Stomach (tissue), 9 donors: Measurements from ENCODE around the gene LSM12. TPM values are rescaled to one million over a fixed set of nuclear protein-coding genes. Genes with fewer than 3 reads are reported as not detected.
"Not testable (repeated sequence)": the region's sequence is repeated elsewhere in the genome, so short reads cannot be mapped to it uniquely, and the experiment has no call there.

Source experiments
- DNase-seq, 2 donors: peaks; one replicate each; pipeline versions ENCODE4 v3.0.0 to v3.0.0-alpha.2; 2013 to 2019
- H3K27ac ChIP-seq, 5 donors: fragments of 200-600 bp in 4 of 5; sonication (generic) in 4 of 5; one replicate each; pipeline ENCODE4 v1.5.1; 2013 to 2019; ENCODE audit warnings: mild to moderate bottlenecking in 1 of 5, moderate library complexity in 1 of 5
- H3K27me3 ChIP-seq, 3 donors: fragments of 200-600 bp; sonication (generic); one replicate each; pipeline ENCODE4 v1.5.1; 2017 to 2019; ENCODE audit warnings: mixed run types in 1 of 3
- H3K36me3 ChIP-seq, 4 donors: fragments of 200-600 bp; sonication (generic); 1 replicate in 3 of 4; 2 replicates in 1 of 4; pipeline ENCODE4 v1.5.1; 2016 to 2019
- H3K4me1 ChIP-seq, 4 donors: fragments of 200-600 bp; sonication (generic); one replicate each; pipeline ENCODE4 v1.5.1; 2016 to 2019
- H3K4me3 ChIP-seq, 4 donors: fragments of 200-600 bp; sonication (generic) in 3 of 4; one replicate each; pipeline ENCODE4 v1.5.1; 2016 to 2019; ENCODE audit warnings: mild to moderate bottlenecking in 1 of 4
- H3K9me3 ChIP-seq, 4 donors: fragments of 200-600 bp; sonication (generic); one replicate each; pipeline ENCODE4 v1.5.1; 2016 to 2019
- CTCF ChIP-seq, 7 experiments: fragments of 450-650 bp in 4 of 7; fragments of 200-600 bp in 3 of 7; sonication (generic) in 3 of 7; IDR thresholded peaks; one replicate each; pipeline ENCODE4 v1.5.1; 2016 to 2019; ENCODE audit warnings: antibody characterized with exemption in 7 of 7, control low read depth in 2 of 7, mild to moderate bottlenecking in 1 of 7
- EP300 ChIP-seq: sonication (generic); formaldehyde crosslinking; IDR thresholded peaks from one replicate; pipeline ENCODE4 v1.6.1; 2017; ENCODE audit warnings: antibody characterized with exemption
- POLR2A ChIP-seq, 4 donors: fragments of 450-650 bp; IDR thresholded peaks; one replicate each; pipeline ENCODE4 v1.6.1; 2016; ENCODE audit warnings: antibody characterized with exemption in 4 of 4, control low read depth in 2 of 4, mild to moderate bottlenecking in 1 of 4, moderate library complexity in 1 of 4
- POLR2AphosphoS5 ChIP-seq, 3 donors: sonication (generic); formaldehyde crosslinking; IDR thresholded peaks; one replicate each; pipeline ENCODE4 v1.6.1; 2016; ENCODE audit warnings: antibody characterized with exemption in 3 of 3
- WGBS, 5 donors: extraction: QIAGEN DNeasy Blood & Tissue Kit in 3 of 5; methylation state at CpG; one replicate each; pipeline versions ENCODE4 v1.1.5 to v1.1.7; 2013 to 2018; 5-methylcytosine and 5-hydroxymethylcytosine counted together
- intact Hi-C: fragments of 100-400 bp; cut with DNase I; formaldehyde crosslinking; loops from one replicate; pipeline ENCODE4 v1.15.1; 2023; ENCODE audit warnings: low total_unique reads
- polyA plus RNA-seq, 3 donors: library from polyadenylated mRNA; stranded (reverse); fragments of 200-250 nt; gene quantifications; one replicate each; pipeline ENCODE4 v1.2.3, GENCODE V29; 2013
- total RNA-seq, 5 donors: library from RNA; depleted of rRNA; stranded (reverse); fragments of >200 nt; gene quantifications; one replicate each; pipeline versions ENCODE4 v1.1.0 to v1.2.3, GENCODE V29; 2014 to 2016
- donor health status: healthy with polysubstance abuse.
- donor health status: Bipolar disorder and iron deficiency.
- donor health status: healthy.

LSM12 gene
- total and polyA plus RNA-seq, 8 donors, result 19.8 to 34.5 (median 30.2) TPM

- Histone ChIP-seq H3K36me3 (peaks cover 0 to 23% (median 17%) of the 10 kb centered on the region in 4 donors), H3K4me3 (no peak overlapping the region), H3K9me3 (no peaks in the 10 kb centered on the region), H3K4me1 (peaks cover 40 to 91% (median 67%) of the 10 kb centered on the region in 4 donors), H3K27me3 (no peaks in the 10 kb centered on the region), H3K27ac (peak overlapping the region in 2 of 5 donors; percentile 83 to 93)
- DNase-seq, result no peak
- TF ChIP-seq CTCF (IDR thresholded peaks at IDR 0.05), result no peak
- whole genome bisulfite sequencing, 5 donors, result 90 to 96% (median 94%) methylated on average over 4 of the region's 4 CpGs
- intact Hi-C loops, result loop anchor here (10.0 kb wide), 1 partner anchor 62 kb away; no protein-coding TSS in a partner anchor
These were observed 40.3 kb upstream of the LSM12 start for GRCh38 chr17:44106801-44107200.

- WGBS, 5 donors, result 42 to 60% (median 44%) methylated on average over 3 of the region's 3 CpGs
- peaks cover 31 to 83% (median 58%) of the 10 kb centered on the region in 4 donors for H3K4me1 ChIP-seq
- no peaks in the 10 kb centered on the region for H3K27me3 ChIP-seq
- intact Hi-C loops, result loop anchor here (10.0 kb wide), 1 partner anchor 61 kb away; no protein-coding TSS in a partner anchor
- H3K9me3 ChIP-seq, result no peaks in the 10 kb centered on the region
- H3K4me3 ChIP-seq, result no peak overlapping the region
- TF ChIP-seq CTCF (IDR thresholded peaks at IDR 0.05) (no peak), EP300 (no peak), POLR2AphosphoS5 (IDR thresholded peaks at IDR 0.05) (no peak), POLR2A (IDR thresholded peaks at IDR 0.05) (no peak)
- DNase-seq, result no peak
- H3K27ac ChIP-seq, result peak overlapping the region in 1 of 5 donors; percentile 62
- peaks cover 0 to 27% (median 18%) of the 10 kb centered on the region in 4 donors for H3K36me3 ChIP-seq
These were observed 39.5 kb upstream of the LSM12 start for GRCh38 chr17:44105941-44106340.

- H3K4me3 ChIP-seq, result no peak overlapping the region
- no peak for DNase-seq
- TF ChIP-seq CTCF (IDR thresholded peaks at IDR 0.05) (no peak), POLR2A (IDR thresholded peaks at IDR 0.05) (no peak), EP300 (no peak), POLR2AphosphoS5 (IDR thresholded peaks at IDR 0.05) (no peak)
- peak overlapping the region in 1 of 5 donors; percentile 62 for H3K27ac ChIP-seq
- 64 to 91% (median 79%) methylated on average over 3 of the region's 3 CpGs for WGBS, 5 donors
- H3K27me3 ChIP-seq, result no peaks in the 10 kb centered on the region
- intact Hi-C loops, result loop anchor here (10.0 kb wide), 1 partner anchor 61 kb away; no protein-coding TSS in a partner anchor
- peaks cover 26 to 79% (median 54%) of the 10 kb centered on the region in 4 donors for H3K4me1 ChIP-seq
- H3K9me3 ChIP-seq, result no peaks in the 10 kb centered on the region
- H3K36me3 ChIP-seq, result peaks cover 0 to 27% (median 18%) of the 10 kb centered on the region in 4 donors
These were observed 39.0 kb upstream of the LSM12 start for GRCh38 chr17:44105483-44105882.

- Histone ChIP-seq H3K27me3 (no peaks in the 10 kb centered on the region), H3K27ac (peak overlapping the region in 1 of 5 donors; percentile 56), H3K9me3 (no peaks in the 10 kb centered on the region), H3K4me1 (peaks cover 4 to 61% (median 37%) of the 10 kb centered on the region in 4 donors), H3K4me3 (no peak overlapping the region), H3K36me3 (peaks cover 0 to 36% (median 21%) of the 10 kb centered on the region in 4 donors)
- TF ChIP-seq CTCF (IDR thresholded peaks at IDR 0.05) (no peak), POLR2AphosphoS5 (IDR thresholded peaks at IDR 0.05) (no peak), EP300 (no peak)
- WGBS, 5 donors, result 74 to 89% (median 80%) methylated on average over 16 of the region's 16 CpGs
- peak in 1 of 2 donors; percentile 45 for DNase-seq
- intact Hi-C loops, result loop anchor here (10.0 kb wide), 1 partner anchor 58 kb away; no protein-coding TSS in a partner anchor
These were observed 36.6 kb upstream of the LSM12 start for GRCh38 chr17:44102849-44103622.

GRCh38 chr17:44101858-44102257 is 35.4 kb upstream of the LSM12 start:
- H3K9me3 ChIP-seq, H3K4me3 ChIP-seq, DNase-seq, H3K27ac ChIP-seq, H3K27me3 ChIP-seq: not testable (repeated sequence)
- Histone ChIP-seq H3K36me3 (peaks cover 0 to 36% (median 21%) of the 10 kb centered on the region in 4 donors), H3K4me1 (peaks cover 11 to 61% (median 41%) of the 10 kb centered on the region in 4 donors)
- intact Hi-C loops, result loop anchor here (10.0 kb wide), 1 partner anchor 57 kb away; no protein-coding TSS in a partner anchor
- WGBS, 5 donors, result 75 to 85% (median 83%) methylated on average over 6 of the region's 6 CpGs
